H1 (cell line): ENCODE data around the gene ATP6V1C2. TPM values are rescaled to one million over a fixed set of nuclear protein-coding genes. Genes with fewer than 3 reads are reported as not detected.

ENCODE experiments used
- CTCF ChIA-PET: fragments of 300-600 bp; sonication (Branson Sonifier 250); formaldehyde crosslinking; loops from one replicate; lab custom pipeline; 2021; ENCODE audit not compliant: partially characterized antibody; lab: Charles Lee
- POLR2A ChIA-PET: fragments of 300-600 bp; sonication (Branson Sonifier 250); formaldehyde crosslinking; loops from one replicate; lab custom pipeline; 2021; ENCODE audit warnings: inconsistent platforms; ENCODE audit not compliant: partially characterized antibody; lab: Charles Lee
- DNase-seq, 2 experiments: peaks; one replicate each; pipeline versions ENCODE4 v3.0.0 to v3.0.0-alpha.2; 2010 to 2022; ENCODE audit warnings: low spot score in 2 of 2, low read depth in 1 of 2, mixed read lengths in 1 of 2
- FAIRE-seq: peaks from 2 replicates; lab custom pipeline; 2011; peaks lifted over from hg19 to GRCh38; lab: Jason Lieb, UNC
- H2AFZ ChIP-seq: 2 replicates; pipeline ENCODE4 v1.8.1; 2012; ENCODE audit warnings: low read length, inconsistent platforms
- H2AK5ac ChIP-seq: 2 replicates; pipeline ENCODE4 v1.6.1; 2013; ENCODE audit warnings: low read depth, low read length
- H2BK120ac ChIP-seq: replicated peaks from 2 replicates; pipeline ENCODE3; 2013; ENCODE audit warnings: low read depth, low read length, inconsistent platforms
- H2BK12ac ChIP-seq: 2 replicates; pipeline ENCODE4 v1.6.1; 2013; ENCODE audit warnings: low read depth, low read length
- H2BK15ac ChIP-seq: 2 replicates; pipeline ENCODE4 v1.6.1; 2013; ENCODE audit warnings: low read length
- H2BK20ac ChIP-seq: 2 replicates; pipeline ENCODE4 v1.6.1; 2013; ENCODE audit warnings: low read length
- H2BK5ac ChIP-seq: 2 replicates; pipeline ENCODE4 v1.6.1; 2013; ENCODE audit warnings: low read depth, low read length
- H3K14ac ChIP-seq: 2 replicates; pipeline ENCODE4 v1.6.1; 2013; ENCODE audit warnings: inconsistent platforms; ENCODE audit not compliant: insufficient read length
- H3K18ac ChIP-seq: 2 replicates; pipeline ENCODE4 v1.6.1; 2013; ENCODE audit warnings: low read length; ENCODE audit errors: extremely low read depth
- H3K23ac ChIP-seq: 2 replicates; pipeline ENCODE4 v1.6.1; 2013; ENCODE audit warnings: inconsistent platforms; ENCODE audit not compliant: insufficient read length
- H3K23me2 ChIP-seq: 2 replicates; pipeline ENCODE4 v1.6.1; 2013; ENCODE audit warnings: low read depth, low read length
- H3K27ac ChIP-seq: 2 replicates; pipeline ENCODE4 v1.6.1; 2011; ENCODE audit warnings: low read depth, low read length, inconsistent platforms
- H3K27me3 ChIP-seq, 4 experiments: replicated peaks in 1 of 4; 1 replicate in 1 of 4; 2 replicates in 3 of 4; pipeline versions ENCODE4 v1.6.1 to v1.8.1; 2011 to 2013; ENCODE audit warnings: low read length in 3 of 4, mild to moderate bottlenecking in 3 of 4, inconsistent platforms in 2 of 4, mixed read lengths in 2 of 4, moderate library complexity in 1 of 4; ENCODE audit not compliant: control insufficient read depth in 3 of 4, insufficient read depth in 3 of 4; ENCODE audit errors: extremely low read depth in 1 of 4
- H3K36me3 ChIP-seq, 4 experiments: 2 replicates each; pipeline versions ENCODE4 v1.6.1 to v1.8.1; 2011 to 2013; ENCODE audit warnings: mild to moderate bottlenecking in 4 of 4, low read length in 3 of 4, moderate library complexity in 2 of 4, control low read depth in 1 of 4, inconsistent platforms in 1 of 4; ENCODE audit not compliant: insufficient read depth in 4 of 4, control insufficient read depth in 2 of 4
- H3K4ac ChIP-seq: replicated peaks from 2 replicates; pipeline ENCODE3; 2013; ENCODE audit warnings: low read length, low read depth, mixed read lengths, inconsistent platforms; ENCODE audit not compliant: insufficient read length
- H3K4me1 ChIP-seq, 4 experiments: replicated peaks in 1 of 4; 1 replicate in 1 of 4; 2 replicates in 3 of 4; pipeline versions ENCODE4 v1.6.1 to v1.8.1; 2011 to 2013; ENCODE audit warnings: low read length in 3 of 4, inconsistent platforms in 2 of 4, mixed read lengths in 1 of 4; ENCODE audit not compliant: insufficient read depth in 4 of 4, control insufficient read depth in 3 of 4
- H3K4me2 ChIP-seq, 2 experiments: 2 replicates each; pipeline versions ENCODE4 v1.6.1 to v1.8.1; 2011 to 2013; ENCODE audit warnings: low read depth in 2 of 2, low read length in 2 of 2, control low read depth in 1 of 2, inconsistent platforms in 1 of 2, mild to moderate bottlenecking in 1 of 2; ENCODE audit not compliant: insufficient read depth in 1 of 2
- H3K4me3 ChIP-seq, 4 experiments: fragments of 200-600, 300-600 bp in 1 of 4; sonication (generic), shearing (Covaris generic), sonication (Bioruptor Twin) in 1 of 4; 2 replicates each; pipeline versions ENCODE4 v1.5.1 to v1.8.1; 2011 to 2016; ENCODE audit warnings: low read length in 4 of 4, low read depth in 3 of 4, control low read depth in 2 of 4, inconsistent platforms in 2 of 4, mild to moderate bottlenecking in 2 of 4, mixed read lengths in 1 of 4, moderate library complexity in 1 of 4; ENCODE audit not compliant: insufficient read depth in 2 of 4; ENCODE audit errors: extremely low read depth in 1 of 4
- H3K56ac ChIP-seq: replicated peaks from 2 replicates; pipeline ENCODE3; 2013; ENCODE audit warnings: low read depth, mild to moderate bottlenecking, mixed read lengths, low read length, inconsistent platforms; ENCODE audit not compliant: insufficient read length
- H3K79me1 ChIP-seq: 2 replicates; pipeline ENCODE4 v1.6.1; 2013; ENCODE audit warnings: low read depth, low read length, control low read depth
- H3K79me2 ChIP-seq, 2 experiments: 2 replicates each; pipeline versions ENCODE4 v1.6.1 to v1.8.1; 2012 to 2013; ENCODE audit warnings: low read length in 2 of 2, mild to moderate bottlenecking in 2 of 2, inconsistent platforms in 1 of 2; ENCODE audit not compliant: insufficient read depth in 2 of 2, control insufficient read depth in 1 of 2
- H3K9ac ChIP-seq, 4 experiments: replicated peaks in 1 of 4; 1 replicate in 1 of 4; 2 replicates in 3 of 4; pipeline versions ENCODE4 v1.6.1 to v1.8.1; 2011 to 2013; ENCODE audit warnings: low read depth in 3 of 4, low read length in 3 of 4, control low read depth in 2 of 4, mild to moderate bottlenecking in 2 of 4, moderate library complexity in 2 of 4, inconsistent platforms in 1 of 4; ENCODE audit errors: extremely low read depth in 1 of 4
- H3K9me3 ChIP-seq, 2 experiments: 2 replicates each; pipeline versions ENCODE4 v1.6.1 to v1.8.1; 2012 to 2013; ENCODE audit warnings: mild to moderate bottlenecking in 2 of 2, moderate library complexity in 2 of 2, control low read depth in 1 of 2, inconsistent platforms in 1 of 2, low read depth in 1 of 2, low read length in 1 of 2, mixed read lengths in 1 of 2; ENCODE audit not compliant: insufficient read depth in 2 of 2
- H4K20me1 ChIP-seq, 2 experiments: replicated peaks in 1 of 2; 2 replicates each; pipeline versions ENCODE3 to v1.8.1; 2011 to 2013; ENCODE audit warnings: inconsistent platforms in 2 of 2, low read length in 2 of 2, mild to moderate bottlenecking in 1 of 2; ENCODE audit not compliant: insufficient read depth in 2 of 2, control insufficient read depth in 1 of 2
- H4K5ac ChIP-seq: 2 replicates; pipeline ENCODE4 v1.6.1; 2013; ENCODE audit warnings: low read length, low read depth, mixed read lengths, inconsistent platforms; ENCODE audit not compliant: insufficient read length
- H4K8ac ChIP-seq: 2 replicates; pipeline ENCODE4 v1.8.0; 2013; ENCODE audit warnings: mild to moderate bottlenecking, moderate library complexity, low read length, inconsistent platforms; ENCODE audit not compliant: insufficient read depth; ENCODE audit errors: extremely low read depth
- H4K91ac ChIP-seq: replicated peaks from 2 replicates; pipeline ENCODE3; 2013; ENCODE audit warnings: low read length, mixed read lengths, inconsistent platforms; ENCODE audit not compliant: insufficient read length
- BACH1 ChIP-seq: IDR thresholded peaks from 2 replicates; pipeline ENCODE4 v1.6.1; 2012; ENCODE audit warnings: low read length, improper control_type of control experiment
- CHD1 ChIP-seq: IDR thresholded peaks from 2 replicates; pipeline ENCODE4 v1.6.1; 2012; ENCODE audit warnings: low read depth, low read length, improper control_type of control experiment
- CHD2 ChIP-seq: IDR thresholded peaks from 2 replicates; pipeline ENCODE4 v1.6.1; 2012; ENCODE audit warnings: low read length, improper control_type of control experiment
- CTCF ChIP-seq, 3 experiments: IDR thresholded peaks; 1 replicate in 2 of 3; 2 replicates in 1 of 3; pipeline versions ENCODE4 v1.5.1 to v1.6.1; 2011; ENCODE audit warnings: low read length in 3 of 3, mild to moderate bottlenecking in 3 of 3, inconsistent platforms in 2 of 3, low read depth in 1 of 3, moderate library complexity in 1 of 3; ENCODE audit not compliant: insufficient read depth in 1 of 3; ENCODE audit errors: control extremely low read depth in 1 of 3
- EP300 ChIP-seq, 2 experiments: IDR thresholded peaks; 1 replicate in 1 of 2; 2 replicates in 1 of 2; pipeline ENCODE4 v1.6.1; 2011 to 2012; ENCODE audit warnings: low read depth in 2 of 2, low read length in 2 of 2, mild to moderate bottlenecking in 2 of 2, borderline replicate concordance in 1 of 2, inconsistent platforms in 1 of 2, moderate library complexity in 1 of 2
- HDAC6 ChIP-seq: IDR thresholded peaks from one replicate; pipeline ENCODE4 v1.7.1; 2012; ENCODE audit warnings: low read depth, mild to moderate bottlenecking, inconsistent platforms, low read length, moderate library complexity
- TAF1 ChIP-seq: IDR thresholded peaks from 2 replicates; pipeline ENCODE4 v1.6.1; 2011; ENCODE audit warnings: mild to moderate bottlenecking, low read depth, low read length
- TAF7 ChIP-seq: optimal IDR thresholded peaks from 2 replicates; pipeline ENCODE3; 2011; ENCODE audit warnings: low read depth, mild to moderate bottlenecking, inconsistent platforms, low read length, moderate library complexity, borderline replicate concordance
- WGBS, 2 experiments: shearing (Covaris generic) in 1 of 2; methylation state at CpG; one replicate each; pipeline versions ENCODE4 v1.1.6 to v1.1.7; 2013 to 2015; ENCODE audit warnings: low lambda C conversion rate in 2 of 2, mixed read lengths in 2 of 2, inconsistent platforms in 1 of 2, low coverage in 1 of 2, missing lambda C conversion rate in 1 of 2; ENCODE audit not compliant: insufficient replicate concordance in 2 of 2, insufficient coverage in 1 of 2, insufficient read length in 1 of 2; ENCODE audit errors: extremely low coverage in 1 of 2, missing lambda C conversion rate in 1 of 2; 5-methylcytosine and 5-hydroxymethylcytosine counted together
- polyA plus RNA-seq, 7 experiments: library from polyadenylated mRNA; depleted of rRNA in 3 of 7; stranded (reverse) in 5 of 7; unstranded in 2 of 7; fragments of >200 nt in 5 of 7; fragments of 200-250 nt in 2 of 7; gene quantifications; 1 replicate in 5 of 7; 2 replicates in 1 of 7; 4 replicates in 1 of 7; pipeline versions ENCODE4 v1.2.1 to v1.2.3, GENCODE V29; 2011 to 2013; ENCODE audit warnings: missing spikeins in 2 of 7, mixed read lengths in 2 of 7
- total RNA-seq: library from RNA; stranded (reverse); fragmentation: NEBNext Ultra II Directional; extraction: Animal tissue kit (Norgen Biotek cat#: 25700); gene quantifications from 2 replicates; pipeline ENCODE4 v1.2.1, GENCODE V29; 2021
- TF ChIP-seq, protein P1 (sequence below): IDR thresholded peaks from 2 replicates; pipeline ENCODE4 v1.6.1; 2011; ENCODE audit warnings: low read depth, mild to moderate bottlenecking, low read length; ENCODE audit not compliant: insufficient read depth

Gene ATP6V1C2
- total and polyA plus RNA-seq, 2 of the 8 experiments (the other 6 are each of a cell fraction or from before 2014, with no cell fraction given) = 0.29 to 0.74 TPM

- POLR2A ChIA-PET = no interaction called here
- peak in 1 of 2 experiments; percentile 75 for DNase-seq
- TF ChIP-seq BACH1 = no peak
- no peak for TF ChIP-seq HDAC6
- no peak for TF ChIP-seq CHD1
- TF ChIP-seq CHD2 = no peak
- TF ChIP-seq, protein P1, sequence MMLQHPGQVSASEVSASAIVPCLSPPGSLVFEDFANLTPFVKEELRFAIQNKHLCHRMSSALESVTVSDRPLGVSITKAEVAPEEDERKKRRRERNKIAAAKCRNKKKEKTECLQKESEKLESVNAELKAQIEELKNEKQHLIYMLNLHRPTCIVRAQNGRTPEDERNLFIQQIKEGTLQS = no peak
- no peak for TF ChIP-seq TAF7
- peak; percentile 42 to 61 (median 60) for TF ChIP-seq CTCF (IDR thresholded peaks at IDR 0.05; ENCODE audit: control extremely low read depth in 1 of 3, insufficient read depth in 1 of 3, low read depth in 1 of 3, low read length in 3 of 3)
- no peak for TF ChIP-seq TAF1
- no peak for TF ChIP-seq EP300 (IDR thresholded peaks at IDR 0.05; ENCODE audit: borderline replicate concordance in 1 of 2, low read depth in 2 of 2, low read length in 2 of 2)
Measured at GRCh38 chr2:10787176-10787968, 65.9 kb downstream of the ATP6V1C2 start.

More at GRCh38 chr2:10787176-10787968, 65.9 kb downstream of the ATP6V1C2 start:
- CTCF ChIA-PET = interaction anchor here (0.9 to 2.1 kb wide), 6 partner anchors 9 to 70 kb away, joined by 3 to 9 read pairs (median 6); no protein-coding TSS in a partner anchor
- Histone ChIP-seq H3K79me2 (peaks cover 0 to 4% of the 10 kb centered on the region in 2 experiments; a peak in 1 of 4 replicates), H3K4me1 (no peaks in the 10 kb centered on the region), H3K9me3 (no peaks in the 10 kb centered on the region), H2BK15ac (no peak overlapping the region), H3K23me2 (no peaks in the 10 kb centered on the region), H3K4me3 (no peak overlapping the region), H3K4ac (no peak overlapping the region), H3K56ac (no peak overlapping the region), H3K27me3 (no peaks in the 10 kb centered on the region), H3K14ac (no peak overlapping the region), H3K36me3 (peaks cover 55 to 96% (median 85%) of the 10 kb centered on the region in 4 experiments), H3K18ac (no peak overlapping the region), H3K79me1 (peaks cover 4% of the 10 kb centered on the region; the same call in 1 of the 2 replicates), H2BK12ac (no peak overlapping the region), H4K5ac (no peak overlapping the region), H2BK20ac (no peak overlapping the region), H2BK5ac (no peak overlapping the region), H2AFZ (no peak overlapping the region), H3K23ac (no peak overlapping the region), H4K91ac (no peak overlapping the region), H4K8ac (no peak overlapping the region), H3K9ac (no peak overlapping the region), H4K20me1 (peaks cover 5 to 16% of the 10 kb centered on the region in 2 experiments), H3K27ac (no peak overlapping the region), H2AK5ac (no peak overlapping the region), H2BK120ac (no peak overlapping the region), H3K4me2 (no peak overlapping the region)
- WGBS, 2 experiments = 88% methylated on average over 19 of the region's 20 CpGs; no CpG with 5 or more reads in 1 of the 2 experiments
- no peak for FAIRE-seq
